ENCODE results near the gene DBH.

The DBH gene

DNA sequence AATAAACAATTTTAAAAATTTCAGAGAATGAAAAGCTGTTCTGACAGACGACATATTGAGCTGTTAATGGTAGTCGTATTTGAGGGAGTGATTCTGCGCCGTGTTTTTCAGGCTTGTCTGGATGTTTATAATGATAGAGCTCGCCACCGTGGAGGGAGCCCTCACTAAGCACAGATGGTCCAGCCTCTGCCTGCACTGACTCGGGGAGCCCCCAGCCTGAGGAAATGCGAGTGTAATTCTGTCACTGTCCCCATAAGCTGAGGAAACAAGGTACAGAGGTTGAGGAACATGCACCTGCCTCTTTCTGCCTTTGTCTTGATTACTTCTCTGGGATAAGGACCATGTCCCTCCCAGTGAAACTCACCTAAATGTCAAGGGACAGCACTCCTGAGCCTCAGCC, 7.4 kb upstream of the DBH start:
- TF ChIP-seq CTCF (conservative IDR thresholded peaks at IDR 0.05; ENCODE audit: control insufficient read depth, insufficient read depth, low read depth, low read length), result no peak
- H3K4me3 ChIP-seq (ENCODE audit: control insufficient read depth, low read depth, low read length), result no peak overlapping the region
- DNase-seq (ENCODE audit: low read depth), result no peak

GRCh38 chr9:133629221-133630110, 6.7 kb upstream of the DBH start:
- DNase-seq (ENCODE audit: low read depth), result no peak
- TF ChIP-seq CTCF (conservative IDR thresholded peaks at IDR 0.05; ENCODE audit: control insufficient read depth, insufficient read depth, low read depth, low read length), result no peak
- H3K4me3 ChIP-seq (ENCODE audit: control insufficient read depth, low read depth, low read length), result no peak overlapping the region

DNA sequence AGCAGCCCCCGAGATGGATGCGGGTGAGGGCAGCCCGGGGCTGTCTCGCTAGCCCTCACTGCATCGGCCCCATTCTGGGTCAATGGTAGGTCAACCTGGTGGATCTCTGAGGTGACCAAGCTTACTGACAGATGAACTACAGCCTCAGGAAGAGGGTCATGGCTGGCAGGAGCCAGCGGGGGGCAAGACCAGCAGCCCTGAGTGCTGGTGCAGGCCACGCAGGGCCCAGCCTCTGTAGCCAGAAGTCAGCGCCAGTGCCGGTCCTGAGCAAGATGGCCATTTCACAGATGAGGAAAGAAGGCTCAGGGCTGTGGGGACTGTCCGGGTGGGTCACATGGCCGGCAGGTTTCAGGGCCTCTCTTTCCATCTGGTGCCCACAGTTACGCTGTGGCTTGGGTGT, 5.1 kb upstream of the DBH start:
- DNase-seq (ENCODE audit: low read depth), result no peak
- no peak for TF ChIP-seq CTCF (conservative IDR thresholded peaks at IDR 0.05; ENCODE audit: control insufficient read depth, insufficient read depth, low read depth, low read length)
- H3K4me3 ChIP-seq (ENCODE audit: control insufficient read depth, low read depth, low read length), result no peak overlapping the region

- DNase-seq (ENCODE audit: low read depth), result no peak
- no peak overlapping the region for H3K4me3 ChIP-seq (ENCODE audit: control insufficient read depth, low read depth, low read length)
- TF ChIP-seq CTCF (conservative IDR thresholded peaks at IDR 0.05; ENCODE audit: control insufficient read depth, insufficient read depth, low read depth, low read length), result no peak
Observed at GRCh38 chr9:133632806-133633680, 3.1 kb upstream of the DBH start.

- TF ChIP-seq CTCF (conservative IDR thresholded peaks at IDR 0.05; ENCODE audit: control insufficient read depth, insufficient read depth, low read depth, low read length), result no peak
- no peak overlapping the region for H3K4me3 ChIP-seq (ENCODE audit: control insufficient read depth, low read depth, low read length)
- no peak for DNase-seq (ENCODE audit: low read depth)
Observed at GRCh38 chr9:133633681-133634080, 2.5 kb upstream of the DBH start.

GRCh38 chr9:133634081-133634691, 2.0 kb upstream of the DBH start:
- TF ChIP-seq CTCF (conservative IDR thresholded peaks at IDR 0.05; ENCODE audit: control insufficient read depth, insufficient read depth, low read depth, low read length), result no peak
- DNase-seq (ENCODE audit: low read depth), result no peak
- H3K4me3 ChIP-seq (ENCODE audit: control insufficient read depth, low read depth, low read length), result no peak overlapping the region
